Measurements from ENCODE around the gene DIAPH3. TPM values are rescaled to one million over a fixed set of nuclear protein-coding genes. Genes with fewer than 3 reads are reported as not detected.
"Not testable (repeated sequence)": the region's sequence is repeated elsewhere in the genome, so short reads cannot be mapped to it uniquely, and the experiment has no call there.

DIAPH3 gene
- total RNA-seq, 1 donor from 2014 or later: 4.6 TPM

DNA sequence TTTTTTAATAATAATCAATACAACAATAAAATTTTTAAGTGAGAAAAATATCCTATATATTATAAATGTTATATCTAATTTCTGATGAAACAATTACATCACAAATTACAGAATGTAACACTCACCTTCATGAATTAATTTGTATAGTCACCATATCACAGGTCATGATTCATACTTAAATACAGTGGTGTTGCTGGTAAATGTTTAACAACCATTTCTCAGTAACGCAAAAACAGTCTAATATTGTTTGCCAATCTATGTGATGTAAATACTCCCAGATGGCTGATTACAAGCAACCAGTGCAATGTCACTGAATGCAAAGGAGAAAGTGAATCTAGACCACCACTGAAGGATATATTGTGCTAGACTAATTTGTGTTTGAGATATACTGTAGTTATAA is 97.5 kb downstream of the DIAPH3 start:
- Histone ChIP-seq H3K27ac (no peak overlapping the region), H3K36me3 (no peaks in the 10 kb centered on the region), H3K27me3 (no peaks in the 10 kb centered on the region), H3K9me3 (no peaks in the 10 kb centered on the region), H3K4me1 (no peaks in the 10 kb centered on the region), H3K4me3 (no peak overlapping the region)
- ATAC-seq: no peak
- intact Hi-C loops (cut with DNase I): no loop called here
- DNase-seq: no peak
- TF ChIP-seq, protein P1, sequence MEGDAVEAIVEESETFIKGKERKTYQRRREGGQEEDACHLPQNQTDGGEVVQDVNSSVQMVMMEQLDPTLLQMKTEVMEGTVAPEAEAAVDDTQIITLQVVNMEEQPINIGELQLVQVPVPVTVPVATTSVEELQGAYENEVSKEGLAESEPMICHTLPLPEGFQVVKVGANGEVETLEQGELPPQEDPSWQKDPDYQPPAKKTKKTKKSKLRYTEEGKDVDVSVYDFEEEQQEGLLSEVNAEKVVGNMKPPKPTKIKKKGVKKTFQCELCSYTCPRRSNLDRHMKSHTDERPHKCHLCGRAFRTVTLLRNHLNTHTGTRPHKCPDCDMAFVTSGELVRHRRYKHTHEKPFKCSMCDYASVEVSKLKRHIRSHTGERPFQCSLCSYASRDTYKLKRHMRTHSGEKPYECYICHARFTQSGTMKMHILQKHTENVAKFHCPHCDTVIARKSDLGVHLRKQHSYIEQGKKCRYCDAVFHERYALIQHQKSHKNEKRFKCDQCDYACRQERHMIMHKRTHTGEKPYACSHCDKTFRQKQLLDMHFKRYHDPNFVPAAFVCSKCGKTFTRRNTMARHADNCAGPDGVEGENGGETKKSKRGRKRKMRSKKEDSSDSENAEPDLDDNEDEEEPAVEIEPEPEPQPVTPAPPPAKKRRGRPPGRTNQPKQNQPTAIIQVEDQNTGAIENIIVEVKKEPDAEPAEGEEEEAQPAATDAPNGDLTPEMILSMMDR (IDR thresholded peaks at IDR 0.05): no peak

DNA sequence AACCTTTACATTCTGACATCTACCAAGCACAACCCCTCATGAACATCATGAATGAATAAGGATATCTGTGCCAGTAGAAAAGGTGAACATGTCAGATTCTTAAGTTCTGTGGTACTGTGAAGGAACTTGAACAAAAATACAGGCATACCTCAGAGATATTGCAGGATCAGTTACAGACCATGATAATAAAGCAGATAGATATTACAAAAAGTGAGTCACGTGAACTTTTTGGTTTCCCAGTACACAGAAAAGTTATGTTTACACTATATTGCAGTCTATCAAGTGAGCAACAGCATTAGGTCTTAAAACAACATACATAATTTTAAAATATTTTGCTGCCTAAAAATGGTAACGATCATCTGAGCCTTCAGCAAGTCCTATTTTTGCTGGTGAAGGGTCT is 101.2 kb downstream of the DIAPH3 start:
- H3K36me3 ChIP-seq: no peaks in the 10 kb centered on the region
- H3K9me3 ChIP-seq: no peaks in the 10 kb centered on the region
- TF ChIP-seq, protein P1 (IDR thresholded peaks at IDR 0.05): no peak
- no peaks in the 10 kb centered on the region for H3K4me1 ChIP-seq
- DNase-seq: no peak
- H3K4me3 ChIP-seq: no peak overlapping the region
- ATAC-seq: no peak
- intact Hi-C loops (cut with DNase I): no loop called here
- H3K27me3 ChIP-seq: no peaks in the 10 kb centered on the region
- no peak overlapping the region for H3K27ac ChIP-seq

DNA sequence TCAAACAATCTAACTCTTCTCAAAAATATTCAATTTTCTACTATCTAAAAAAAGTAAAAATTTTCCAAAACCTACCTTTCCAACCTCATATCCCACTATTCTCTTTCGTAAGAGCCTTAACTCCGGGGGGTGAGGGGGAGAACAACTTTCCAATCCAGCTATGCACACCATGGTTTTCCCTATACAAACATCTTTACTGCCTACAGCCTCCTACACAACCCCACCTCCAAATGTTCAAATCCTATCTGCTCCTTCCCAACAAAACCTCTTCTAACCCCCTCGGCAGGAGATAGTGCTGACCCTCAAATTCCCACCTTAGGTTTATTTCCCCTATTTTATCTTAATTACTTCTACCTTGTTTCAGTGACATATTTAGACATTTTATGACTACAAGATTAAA is 102.0 kb downstream of the DIAPH3 start:
- ATAC-seq (no peak), DNase-seq (no peak)
- H3K4me1 ChIP-seq: no peaks in the 10 kb centered on the region
- H3K27me3 ChIP-seq: no peaks in the 10 kb centered on the region
- no peaks in the 10 kb centered on the region for H3K36me3 ChIP-seq
- no peak overlapping the region for H3K27ac ChIP-seq
- intact Hi-C loops (cut with DNase I): no loop called here
- no peak overlapping the region for H3K4me3 ChIP-seq
- no peaks in the 10 kb centered on the region for H3K9me3 ChIP-seq
- TF ChIP-seq, protein P1 (IDR thresholded peaks at IDR 0.05): no peak

- Histone ChIP-seq H3K36me3 (no peaks in the 10 kb centered on the region), H3K9me3 (no peaks in the 10 kb centered on the region), H3K4me3 (no peak overlapping the region), H3K4me1 (no peaks in the 10 kb centered on the region), H3K27me3 (no peaks in the 10 kb centered on the region), H3K27ac (no peak overlapping the region)
- TF ChIP-seq, protein P1 (IDR thresholded peaks at IDR 0.05): no peak
- intact Hi-C loops (cut with DNase I): no loop called here
- DNase-seq: no peak
- no peak for ATAC-seq
Observed at GRCh38 chr13:60051754-60052285, 111.9 kb downstream of the DIAPH3 start.

- H3K27me3 ChIP-seq; DNase-seq; H3K36me3 ChIP-seq; H3K9me3 ChIP-seq; H3K4me1 ChIP-seq; H3K27ac ChIP-seq; H3K4me3 ChIP-seq; intact Hi-C loops (cut with DNase I); ATAC-seq: not testable (repeated sequence)
Observed at GRCh38 chr13:60048353-60048752, 115.4 kb downstream of the DIAPH3 start.

- H3K9me3 ChIP-seq: no peaks in the 10 kb centered on the region
- TF ChIP-seq, protein P1 (IDR thresholded peaks at IDR 0.05): no peak
- H3K27me3 ChIP-seq: no peaks in the 10 kb centered on the region
- intact Hi-C loops (cut with DNase I): no loop called here
- no peak for DNase-seq
- no peak overlapping the region for H3K27ac ChIP-seq
- H3K4me3 ChIP-seq: no peak overlapping the region
- ATAC-seq: no peak
- no peaks in the 10 kb centered on the region for H3K4me1 ChIP-seq
- no peaks in the 10 kb centered on the region for H3K36me3 ChIP-seq
Observed at GRCh38 chr13:60047918-60048317, 115.8 kb downstream of the DIAPH3 start.

Data from upper lobe of right lung (tissue), 1 donor.